GM18909 (cell line): ENCODE data around the gene HTR4.
"Not testable (repeated sequence)": the region's sequence is repeated elsewhere in the genome, so short reads cannot be mapped to it uniquely, and the experiment has no call there.

Experiments used
- ATAC-seq: cut with Tn5 transposase; IDR thresholded peaks from one replicate; pipeline ENCODE4 v1.9.1; 2021; ENCODE audit warnings: mild to moderate bottlenecking; ENCODE audit not compliant: unreplicated experiment, poor library complexity

Gene HTR4

GRCh38 chr5:148541054-148541835, 113.1 kb downstream of the HTR4 start:
- ATAC-seq, result no peak

GRCh38 chr5:148540647-148541046, 113.7 kb downstream of the HTR4 start:
- ATAC-seq, result no peak

DNA sequence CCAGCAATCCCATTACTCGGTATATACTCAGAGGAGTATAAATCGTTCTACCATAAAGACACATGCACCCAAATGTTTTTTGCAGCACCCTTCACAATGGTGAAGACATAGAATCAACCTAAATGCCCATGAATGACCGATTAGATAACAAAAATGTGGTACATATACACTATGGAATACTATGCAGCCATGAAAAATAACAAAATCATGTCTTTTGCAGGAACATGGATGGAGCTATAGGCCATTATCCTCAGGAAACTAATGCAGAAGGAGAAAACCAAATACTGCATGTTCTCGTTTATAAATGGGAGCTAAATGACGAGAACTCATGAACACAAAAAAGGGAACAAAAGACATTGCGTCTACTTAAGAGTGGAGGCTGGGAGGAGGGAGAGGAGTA, 114.5 kb downstream of the HTR4 start:
- no peak for ATAC-seq

GRCh38 chr5:148535190-148535589, 119.1 kb downstream of the HTR4 start:
- ATAC-seq, result no peak

DNA sequence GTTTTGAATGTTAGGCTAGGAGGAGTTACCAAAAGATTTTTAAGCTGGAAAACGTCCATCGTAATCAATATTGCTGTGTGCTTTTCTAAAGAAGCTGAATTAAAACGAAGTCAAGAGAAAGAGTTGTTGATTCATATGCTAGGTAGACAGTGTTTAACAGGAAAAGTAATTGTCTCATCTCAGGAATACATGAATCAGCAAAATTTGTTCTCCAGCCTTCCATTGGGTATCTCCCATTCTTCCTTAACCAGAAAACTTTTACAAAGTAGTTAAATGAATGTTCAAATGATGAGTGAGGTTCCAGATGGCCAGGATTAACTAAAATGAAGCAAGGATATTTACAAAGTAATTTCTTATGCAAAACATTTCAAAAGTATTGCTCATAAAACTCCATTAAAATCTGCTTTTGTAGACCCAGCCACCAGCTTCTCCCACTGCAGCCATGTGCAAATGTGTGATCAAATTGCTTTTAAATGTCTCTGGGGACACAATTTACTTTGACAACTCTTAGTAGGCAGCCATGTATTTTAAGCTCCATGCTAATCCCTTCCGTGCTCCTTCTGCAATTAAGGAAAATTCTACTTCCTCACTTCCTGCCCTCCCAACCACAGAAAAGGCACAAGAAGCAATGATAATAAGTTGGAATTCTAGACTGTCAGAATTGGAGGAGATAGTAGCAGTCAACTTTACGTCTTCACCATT, 121.2 kb downstream of the HTR4 start:
- no peak for ATAC-seq

DNA sequence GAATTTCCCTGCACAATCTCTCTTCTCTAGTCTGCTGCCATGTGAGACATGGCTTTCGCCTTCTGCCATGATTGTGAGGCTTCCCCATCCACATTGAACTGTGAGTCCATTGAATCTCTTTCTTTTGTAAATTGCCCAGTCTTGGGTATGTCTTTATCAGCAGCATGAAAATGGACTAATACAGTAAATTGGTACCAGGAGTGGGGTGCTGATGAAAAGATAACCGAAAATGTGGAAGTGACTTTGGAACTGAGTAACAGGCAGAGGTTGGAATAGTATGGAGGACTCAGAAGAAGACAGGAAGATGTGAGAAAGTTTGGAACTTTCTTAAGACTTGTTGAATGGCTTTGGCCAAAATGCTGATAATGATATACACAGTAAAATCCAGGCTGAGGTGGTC, 124.9 kb downstream of the HTR4 start:
- ATAC-seq, result not testable (repeated sequence)

- ATAC-seq, result no peak
Observed at GRCh38 chr5:148524721-148525120, 129.6 kb downstream of the HTR4 start.

- ATAC-seq, result no peak
Observed at GRCh38 chr5:148523139-148523538, 131.2 kb downstream of the HTR4 start.

DNA sequence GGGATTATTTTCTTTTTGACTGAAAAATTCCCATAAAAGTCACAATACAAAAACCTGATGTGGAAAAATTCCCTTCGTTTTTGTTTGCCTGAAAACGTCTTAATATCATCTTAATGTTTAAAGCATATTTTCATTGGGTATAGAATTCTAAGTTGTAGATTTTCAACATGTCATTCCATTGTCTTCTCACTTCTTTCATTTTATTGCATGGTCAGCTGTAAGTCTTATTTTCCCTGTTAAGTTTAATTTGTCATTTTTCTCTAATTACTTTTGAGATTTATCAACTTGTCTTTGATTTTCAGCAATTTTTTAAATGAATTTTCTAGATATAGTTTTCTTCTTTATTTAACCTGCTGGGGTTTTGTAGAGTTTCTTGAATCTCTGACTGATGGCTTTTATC, 138.9 kb downstream of the HTR4 start:
- no peak for ATAC-seq

DNA sequence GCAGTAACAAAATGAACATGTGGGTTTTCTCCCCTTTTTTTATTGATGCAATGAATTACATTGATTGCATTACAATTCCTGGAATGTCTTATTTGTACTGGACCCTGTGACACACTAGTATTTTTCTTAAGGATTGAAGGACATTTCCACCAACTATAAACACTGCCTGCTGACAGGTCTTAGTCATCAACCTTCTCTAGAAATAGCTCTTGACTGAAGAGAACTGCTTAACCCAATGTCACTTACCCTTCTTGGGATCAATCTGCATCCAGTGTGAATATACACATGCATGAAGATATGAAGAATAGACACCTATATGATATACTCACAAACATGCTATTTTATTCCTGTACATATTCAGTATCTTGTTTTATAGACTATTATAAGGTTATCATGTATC, 140.0 kb downstream of the HTR4 start:
- no peak for ATAC-seq

GRCh38 chr5:148512498-148512897, 141.8 kb downstream of the HTR4 start:
- no peak for ATAC-seq

DNA sequence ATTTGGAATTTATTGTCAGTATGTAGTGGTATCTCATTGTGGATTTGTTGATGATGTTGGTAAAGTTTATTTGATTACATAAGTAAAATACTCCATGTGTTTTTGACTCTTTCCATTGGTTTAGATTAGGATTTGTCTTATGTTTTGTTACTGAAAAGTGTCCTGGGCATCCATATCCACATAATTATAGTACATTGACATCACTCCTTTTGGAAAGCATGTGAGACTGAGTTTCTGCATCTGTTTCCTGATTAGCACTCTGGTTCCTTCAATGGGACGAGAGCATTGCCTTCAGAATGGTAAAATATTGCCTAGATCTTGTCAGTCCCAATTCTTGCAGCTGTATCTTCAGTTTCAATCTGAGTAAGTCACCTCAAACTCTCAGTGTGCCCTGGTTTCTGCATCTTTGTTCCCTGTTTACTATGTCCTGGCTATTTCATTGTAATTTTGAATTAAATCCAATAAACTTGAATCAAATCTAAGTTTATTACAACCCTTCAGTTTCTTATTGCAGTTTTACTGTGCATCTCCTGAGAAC, 142.4 kb downstream of the HTR4 start:
- ATAC-seq, result peak; percentile 95

DNA sequence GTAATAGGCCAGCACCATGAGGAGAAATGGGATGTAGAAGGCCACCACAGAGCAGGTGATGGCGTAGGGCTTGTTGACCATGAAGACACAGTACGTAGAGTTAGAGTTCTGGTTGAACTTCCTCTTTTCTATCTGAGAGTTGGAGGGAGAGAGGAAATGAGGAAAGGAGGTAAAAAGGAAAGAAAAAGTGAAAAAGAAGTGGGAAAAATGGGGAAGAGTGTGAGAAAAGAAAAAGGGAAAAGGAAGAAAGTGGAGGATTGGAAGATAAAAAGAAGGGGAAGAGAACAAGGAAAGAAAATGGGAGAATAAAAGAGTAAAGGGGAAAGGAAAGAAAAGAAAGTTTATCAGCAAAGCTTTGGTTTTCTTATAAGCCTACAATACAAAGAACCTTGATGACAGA, 144.4 kb downstream of the HTR4 start:
- ATAC-seq, result no peak

DNA sequence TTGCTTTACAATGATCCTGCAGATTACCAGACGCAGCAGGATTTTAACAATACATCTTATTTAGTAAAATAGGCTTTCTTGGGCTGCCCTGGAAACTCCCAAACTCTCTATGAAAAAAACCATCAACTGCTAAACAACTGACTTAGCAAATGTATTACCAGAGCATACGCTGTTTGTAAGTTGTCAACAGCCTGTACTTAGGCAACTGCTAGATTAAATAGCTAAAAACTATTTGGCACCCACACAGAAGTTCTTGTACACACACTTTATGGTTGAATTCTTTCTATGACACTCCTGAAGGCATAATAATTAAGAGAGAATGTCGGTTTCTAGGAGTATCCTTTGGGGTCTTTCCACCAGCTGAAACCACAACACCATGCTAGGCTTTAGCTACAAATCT, 146.7 kb downstream of the HTR4 start:
- ATAC-seq, result no peak

GRCh38 chr5:148499452-148499851, 154.9 kb downstream of the HTR4 start:
- no peak for ATAC-seq

DNA sequence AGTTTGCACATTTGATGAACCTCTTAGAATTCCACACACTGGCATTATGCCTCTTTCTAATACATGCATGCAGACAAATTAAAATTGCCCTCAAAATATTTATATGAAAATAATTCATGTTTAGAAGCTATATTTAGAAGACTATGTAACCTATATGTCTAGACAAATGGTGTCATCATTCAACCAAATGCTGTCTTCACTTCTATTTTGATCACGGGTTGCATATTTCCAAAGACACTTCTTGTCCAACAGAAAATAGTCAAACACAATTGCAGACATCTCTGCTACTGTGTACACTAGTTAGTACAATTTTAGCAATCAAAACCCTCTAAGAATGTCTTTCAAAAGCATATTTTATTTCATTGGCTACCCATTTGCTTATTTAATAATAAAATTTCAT, 156.6 kb downstream of the HTR4 start:
- ATAC-seq, result no peak

DNA sequence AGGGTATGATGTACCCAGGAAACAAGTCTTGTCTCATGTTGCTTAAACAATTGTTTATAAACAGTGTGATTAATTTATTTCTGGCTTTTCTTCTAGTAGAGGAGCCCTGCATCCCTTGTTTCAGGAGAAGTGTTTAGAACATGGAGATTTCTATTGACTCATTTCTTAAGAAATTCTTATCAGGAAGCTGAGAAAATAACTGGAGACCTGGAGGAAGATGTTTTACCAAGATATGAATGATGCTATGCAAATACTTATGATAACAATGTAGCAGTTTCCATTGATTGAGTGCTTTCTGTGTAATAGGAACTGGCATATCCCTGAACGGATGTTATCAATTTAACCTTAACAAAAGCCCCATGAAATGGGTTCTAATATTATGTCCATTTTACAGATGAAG, 162.0 kb downstream of the HTR4 start:
- ATAC-seq, result no peak

GRCh38 chr5:148491793-148492184, 162.5 kb downstream of the HTR4 start:
- ATAC-seq, result no peak

DNA sequence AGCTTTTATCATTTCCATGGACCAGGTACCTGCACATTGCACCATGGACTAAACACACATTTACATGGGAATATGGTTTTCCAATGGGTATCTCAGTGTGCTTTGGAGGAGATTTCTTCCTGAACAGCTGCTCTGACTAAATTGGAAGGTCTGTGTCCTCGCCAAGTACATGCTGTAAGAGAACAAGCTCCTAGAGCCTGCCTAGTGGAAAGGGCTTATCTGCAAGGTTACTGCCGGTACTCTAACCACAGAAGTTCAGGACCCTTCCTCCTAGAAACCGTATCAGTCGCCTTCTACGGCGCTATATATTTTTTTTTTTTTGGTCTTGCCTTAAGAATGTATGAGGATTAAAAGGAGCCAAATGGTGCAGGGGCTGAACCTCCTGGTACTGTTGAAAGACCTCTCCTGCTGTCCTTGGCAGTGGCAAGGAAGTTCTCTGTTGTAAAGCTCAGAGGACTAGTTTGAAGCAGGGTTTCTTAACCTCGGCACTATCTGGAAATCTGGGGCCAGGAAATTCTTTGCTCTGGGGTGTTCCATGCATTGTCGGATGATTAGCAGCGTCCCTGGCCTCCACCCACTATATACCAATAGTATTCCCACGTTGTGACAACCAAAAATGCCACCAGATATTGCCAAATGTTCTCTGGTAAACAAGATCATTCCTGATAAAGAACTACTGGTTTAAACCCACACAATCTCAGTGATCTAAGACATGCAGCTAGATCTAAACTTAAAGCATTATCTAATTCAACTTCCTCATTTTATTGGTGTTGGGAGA, 163.1 kb downstream of the HTR4 start:
- ATAC-seq, result no peak

- no peak for ATAC-seq
Observed at GRCh38 chr5:148488757-148489156, 165.6 kb downstream of the HTR4 start.

- no peak for ATAC-seq
Observed at GRCh38 chr5:148486456-148486855, 167.9 kb downstream of the HTR4 start.
